Keratinocyte (primary cell): Measurements from ENCODE around the gene PAX5. TPM values are rescaled to one million over a fixed set of nuclear protein-coding genes. Genes with fewer than 3 reads are reported as not detected.

Source experiments
- DNase-seq: peaks from one replicate; pipeline ENCODE4 v3.0.0-alpha.2; 2011; ENCODE audit warnings: low read depth, missing footprints, low spot score
- FAIRE-seq: peaks from 2 replicates; lab custom pipeline; 2011; peaks lifted over from hg19 to GRCh38; lab: Jason Lieb, UNC
- H2AFZ ChIP-seq: 2 replicates; pipeline ENCODE4 v1.6.0; 2012; ENCODE audit warnings: low read length, control low read depth, inconsistent platforms; ENCODE audit not compliant: control insufficient read depth
- H3K27ac ChIP-seq: 2 replicates; pipeline ENCODE4 v1.5.1; 2011; ENCODE audit warnings: low read length; ENCODE audit not compliant: control insufficient read depth, insufficient read depth
- H3K27me3 ChIP-seq: 3 replicates; pipeline ENCODE4 v1.6.0; 2011; ENCODE audit warnings: low read length; ENCODE audit not compliant: control insufficient read depth, insufficient read depth; ENCODE audit errors: extremely low read depth
- H3K36me3 ChIP-seq, 2 experiments: 2 replicates in 1 of 2; 3 replicates in 1 of 2; pipeline ENCODE4 v1.5.1; 2011; ENCODE audit warnings: low read length in 2 of 2, mild to moderate bottlenecking in 1 of 2; ENCODE audit not compliant: control insufficient read depth in 2 of 2, insufficient read depth in 2 of 2; ENCODE audit errors: extremely low read depth in 1 of 2
- H3K4me1 ChIP-seq: 3 replicates; pipeline ENCODE4 v1.5.1; 2011; ENCODE audit warnings: low read length; ENCODE audit not compliant: control insufficient read depth, insufficient read depth; ENCODE audit errors: extremely low read depth
- H3K4me2 ChIP-seq: 3 replicates; pipeline ENCODE4 v1.6.0; 2011; ENCODE audit warnings: low read depth, low read length; ENCODE audit not compliant: control insufficient read depth, insufficient read depth; ENCODE audit errors: extremely low read depth
- H3K4me3 ChIP-seq, 3 experiments: fragments of 200-600 bp in 1 of 3; sonication (generic) in 1 of 3; 2 replicates in 2 of 3; 3 replicates in 1 of 3; pipeline ENCODE4 v1.5.1; 2011 to 2016; ENCODE audit warnings: low read length in 3 of 3, mild to moderate bottlenecking in 3 of 3, control low read depth in 2 of 3, inconsistent platforms in 1 of 3, low read depth in 1 of 3, mixed read lengths in 1 of 3, mixed run types in 1 of 3, moderate library complexity in 1 of 3; ENCODE audit not compliant: control insufficient read depth in 2 of 3, insufficient read depth in 2 of 3; ENCODE audit errors: extremely low read depth in 1 of 3
- H3K79me2 ChIP-seq: 2 replicates; pipeline ENCODE4 v1.6.0; 2012; ENCODE audit warnings: low read length; ENCODE audit not compliant: control insufficient read depth, insufficient read depth
- H3K9ac ChIP-seq: 3 replicates; pipeline ENCODE4 v1.6.0; 2011; ENCODE audit warnings: low read length; ENCODE audit not compliant: control insufficient read depth, insufficient read depth; ENCODE audit errors: extremely low read depth
- H3K9me1 ChIP-seq: 3 replicates; pipeline ENCODE4 v1.6.0; 2011; ENCODE audit warnings: low read length; ENCODE audit not compliant: control insufficient read depth, insufficient read depth; ENCODE audit errors: extremely low read depth
- H3K9me3 ChIP-seq: 2 replicates; pipeline ENCODE4 v1.5.1; 2012; ENCODE audit warnings: low read depth, low read length; ENCODE audit not compliant: control insufficient read depth
- H4K20me1 ChIP-seq: 3 replicates; pipeline ENCODE4 v1.6.0; 2011; ENCODE audit warnings: low read length; ENCODE audit not compliant: control insufficient read depth, insufficient read depth; ENCODE audit errors: extremely low read depth
- CTCF ChIP-seq, 3 experiments: IDR thresholded peaks in 1 of 3; conservative IDR thresholded peaks in 1 of 3; optimal IDR thresholded peaks in 1 of 3; 2 replicates in 2 of 3; 3 replicates in 1 of 3; pipeline versions ENCODE3 to v1.5.1; 2011; ENCODE audit warnings: low read length in 3 of 3, mild to moderate bottlenecking in 3 of 3, moderate library complexity in 2 of 3, control low read depth in 1 of 3, inconsistent platforms in 1 of 3; ENCODE audit not compliant: insufficient read depth in 2 of 3; ENCODE audit errors: extremely low read depth in 1 of 3
- EZH2 ChIP-seq: IDR thresholded peaks from one replicate; pipeline ENCODE4 v1.6.1; 2012; ENCODE audit warnings: inconsistent platforms, mild to moderate bottlenecking, low read length, moderate library complexity
- dilution Hi-C: fragments of 300-500 bp; cut with MboI; formaldehyde crosslinking; loops from one replicate; pipeline ENCODE4 v1.7.0; 2020; ENCODE audit warnings: low sequenced_read_pairs; ENCODE audit not compliant: extremely low pct_ligation_motif_present
- polyA plus RNA-seq, 5 experiments: library from polyadenylated mRNA; depleted of rRNA in 3 of 5; stranded (reverse) in 3 of 5; stranded (forward) in 1 of 5; unstranded in 1 of 5; fragments of >200 nt; gene quantifications; 1 replicate in 1 of 5; 2 replicates in 3 of 5; 3 replicates in 1 of 5; pipeline versions ENCODE4 v1.2.1 to v1.2.3, GENCODE V29; 2011 to 2012; ENCODE audit warnings: missing spikeins in 2 of 5, low read depth in 1 of 5, low replicate concordance in 1 of 5

The PAX5 gene
- polyA plus RNA-seq, 1 donor (not counting 4 experiments of a cell fraction or from before 2014, with no cell fraction given), result not detected

- TF ChIP-seq CTCF (optimal IDR thresholded peaks at IDR 0.05 in 1 of 3, IDR thresholded peaks at IDR 0.05 in 1 of 3, conservative IDR thresholded peaks at IDR 0.05 in 1 of 3; ENCODE audit: extremely low read depth in 1 of 3, insufficient read depth in 2 of 3, low read length in 3 of 3) (no peak), EZH2 (no peak)
- no peak for DNase-seq
- Histone ChIP-seq H3K27ac (no peak overlapping the region), H2AFZ (no peak overlapping the region), H3K4me2 (no peak overlapping the region), H3K9me3 (no peaks in the 10 kb centered on the region), H3K9ac (no peak overlapping the region), H3K9me1 (no peaks in the 10 kb centered on the region), H4K20me1 (no peaks in the 10 kb centered on the region), H3K79me2 (no peaks in the 10 kb centered on the region), H3K36me3 (no peaks in the 10 kb centered on the region), H3K4me1 (no peaks in the 10 kb centered on the region), H3K27me3 (peaks cover 39% of the 10 kb centered on the region), H3K4me3 (no peak overlapping the region)
- FAIRE-seq, result no peak
- dilution Hi-C loops, result no loop called here
Observed at GRCh38 chr9:36914212-36914577, 119.9 kb downstream of the PAX5 start.

- H3K9me3 ChIP-seq, result no peaks in the 10 kb centered on the region
- DNase-seq (no peak), FAIRE-seq (no peak)
- peaks cover 42% of the 10 kb centered on the region for H3K27me3 ChIP-seq
- dilution Hi-C loops, result no loop called here
- no peak overlapping the region for H3K9ac ChIP-seq
- no peaks in the 10 kb centered on the region for H3K79me2 ChIP-seq
- H2AFZ ChIP-seq, result no peak overlapping the region
- H3K4me1 ChIP-seq, result no peaks in the 10 kb centered on the region
- no peak overlapping the region for H3K4me3 ChIP-seq
- TF ChIP-seq CTCF (optimal IDR thresholded peaks at IDR 0.05 in 1 of 3, IDR thresholded peaks at IDR 0.05 in 1 of 3, conservative IDR thresholded peaks at IDR 0.05 in 1 of 3; ENCODE audit: extremely low read depth in 1 of 3, insufficient read depth in 2 of 3, low read length in 3 of 3), result peak in 2 of 3 experiments; percentile 26 to 32
- TF ChIP-seq EZH2, result no peak
- no peak overlapping the region for H3K4me2 ChIP-seq
- no peaks in the 10 kb centered on the region for H4K20me1 ChIP-seq
- no peak overlapping the region for H3K27ac ChIP-seq
- no peaks in the 10 kb centered on the region for H3K36me3 ChIP-seq
- H3K9me1 ChIP-seq, result no peaks in the 10 kb centered on the region
Observed at GRCh38 chr9:36913393-36914211, 120.5 kb downstream of the PAX5 start.
